OCI-LY1 (cell line): Measurements from ENCODE around the gene PDE6G.

ENCODE experiments used
- H2AFZ ChIP-seq: fragments of 200-600 bp; sonication (generic), shearing (Covaris generic); 2 replicates; pipeline ENCODE4 v1.6.0; 2014; ENCODE audit warnings: antibody characterized with exemption, mild to moderate bottlenecking, low read length
- H3F3A ChIP-seq: fragments of 200-600 bp; sonication (generic), shearing (Covaris generic); 2 replicates; pipeline ENCODE4 v1.6.0; 2014; ENCODE audit warnings: mild to moderate bottlenecking, antibody characterized with exemption, low read length, moderate library complexity; ENCODE audit not compliant: insufficient read depth
- H3K27ac ChIP-seq: fragments of 200-600 bp; sonication (generic); 2 replicates; pipeline ENCODE4 v1.5.1; 2014; ENCODE audit warnings: low read length, mixed run types, mild to moderate bottlenecking, low read depth; ENCODE audit not compliant: poor library complexity, severe bottlenecking
- H3K27me3 ChIP-seq: fragments of 200-600 bp; sonication (generic); 2 replicates; pipeline ENCODE4 v1.6.0; 2014; ENCODE audit warnings: antibody characterized with exemption, mild to moderate bottlenecking, low read length, moderate library complexity; ENCODE audit not compliant: insufficient read depth
- H3K36me3 ChIP-seq: fragments of 200-600 bp; sonication (generic); 2 replicates; pipeline ENCODE4 v1.6.1; 2014; ENCODE audit warnings: mild to moderate bottlenecking, antibody characterized with exemption, low read length, moderate library complexity, mixed read lengths; ENCODE audit not compliant: insufficient read depth
- H3K4me1 ChIP-seq: fragments of 200-600 bp; sonication (generic); 2 replicates; pipeline ENCODE4 v1.5.1; 2014; ENCODE audit warnings: mild to moderate bottlenecking, low read length, moderate library complexity; ENCODE audit not compliant: insufficient read depth, severe bottlenecking
- H3K4me2 ChIP-seq: fragments of 200-600 bp; sonication (generic), shearing (Covaris generic); 2 replicates; pipeline ENCODE4 v1.6.1; 2014; ENCODE audit warnings: low read length
- H3K4me3 ChIP-seq: fragments of 200-600 bp; sonication (generic); 2 replicates; pipeline ENCODE4 v1.5.1; 2014; ENCODE audit warnings: low read length, low read depth, mild to moderate bottlenecking, mixed read lengths; ENCODE audit not compliant: poor library complexity, severe bottlenecking
- H3K79me2 ChIP-seq: fragments of 200-600 bp; shearing (Covaris generic); 2 replicates; pipeline ENCODE4 v1.6.1; 2016; ENCODE audit warnings: mixed run types, low read length, mixed read lengths; ENCODE audit not compliant: insufficient read depth
- H3K9ac ChIP-seq: fragments of 200-600 bp; sonication (generic), shearing (Covaris generic); 2 replicates; pipeline ENCODE4 v1.6.1; 2014; ENCODE audit warnings: mild to moderate bottlenecking, low read length, mixed read lengths
- H3K9me2 ChIP-seq: fragments of 200-600 bp; sonication (generic), shearing (Covaris generic); 2 replicates; pipeline ENCODE4 v1.6.1; 2014; ENCODE audit warnings: low read depth, mild to moderate bottlenecking, low read length, mixed read lengths
- H3K9me3 ChIP-seq: fragments of 200-600 bp; shearing (Covaris generic); 2 replicates; pipeline ENCODE4 v1.6.1; 2014; ENCODE audit warnings: low read length, mixed read lengths
- H4K20me1 ChIP-seq: fragments of 200-600 bp; sonication (generic), shearing (Covaris generic); 2 replicates; pipeline ENCODE4 v1.6.0; 2016; ENCODE audit warnings: mild to moderate bottlenecking, low read length; ENCODE audit not compliant: insufficient read depth
- CTCF ChIP-seq: fragments of 200-600 bp; sonication (generic), shearing (Covaris generic); IDR thresholded peaks from 2 replicates; pipeline ENCODE4 v1.5.1; 2017; ENCODE audit warnings: mild to moderate bottlenecking, antibody characterized with exemption, low read length, moderate library complexity, mixed read lengths
- EZH2 ChIP-seq: fragments of 200-600 bp; sonication (generic), shearing (Covaris generic); IDR thresholded peaks from 2 replicates; pipeline ENCODE4 v1.8.0; 2017; ENCODE audit warnings: borderline replicate concordance, mixed run types, mild to moderate bottlenecking, antibody characterized with exemption, low read length, moderate library complexity, mixed read lengths

The PDE6G gene

DNA sequence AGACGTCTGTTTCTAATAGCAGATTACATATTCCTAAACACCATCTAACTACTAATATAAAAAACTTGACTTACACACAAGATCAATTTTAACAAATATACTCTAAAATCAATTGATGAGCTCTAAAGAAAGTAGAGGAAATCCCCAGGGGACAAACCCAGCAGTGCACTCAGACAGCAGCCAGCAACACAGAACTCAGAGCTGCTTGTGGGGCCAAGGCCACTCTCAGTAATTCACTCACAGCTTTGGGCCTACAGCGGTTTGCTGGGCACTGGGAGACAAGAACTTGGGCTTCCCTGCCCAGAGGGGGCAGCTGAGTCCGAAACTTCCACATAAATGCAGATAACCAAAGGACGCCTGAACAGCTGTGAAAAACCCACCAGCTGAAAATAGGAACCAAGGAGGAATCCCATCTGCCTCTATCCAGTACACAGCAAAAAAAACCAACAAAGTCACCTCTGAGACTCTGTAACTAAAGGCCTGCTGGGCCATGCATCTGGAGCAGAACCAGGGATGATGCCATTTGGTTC lies 40.9 kb downstream of the PDE6G start:
- Histone ChIP-seq H2AFZ (no peak overlapping the region), H4K20me1 (no peaks in the 10 kb centered on the region), H3K9ac (no peak overlapping the region), H3K4me2 (no peak overlapping the region), H3K4me3 (no peak overlapping the region), H3K27me3 (no peaks in the 10 kb centered on the region), H3K4me1 (no peaks in the 10 kb centered on the region), H3K9me2 (no peaks in the 10 kb centered on the region), H3K9me3 (no peaks in the 10 kb centered on the region), H3K79me2 (peaks cover 14% of the 10 kb centered on the region; the same call in 1 of the 2 replicates), H3K36me3 (peaks cover 76% of the 10 kb centered on the region), H3F3A (no peaks in the 10 kb centered on the region), H3K27ac (no peak overlapping the region)
- TF ChIP-seq EZH2 (no peak), CTCF (no peak)

DNA sequence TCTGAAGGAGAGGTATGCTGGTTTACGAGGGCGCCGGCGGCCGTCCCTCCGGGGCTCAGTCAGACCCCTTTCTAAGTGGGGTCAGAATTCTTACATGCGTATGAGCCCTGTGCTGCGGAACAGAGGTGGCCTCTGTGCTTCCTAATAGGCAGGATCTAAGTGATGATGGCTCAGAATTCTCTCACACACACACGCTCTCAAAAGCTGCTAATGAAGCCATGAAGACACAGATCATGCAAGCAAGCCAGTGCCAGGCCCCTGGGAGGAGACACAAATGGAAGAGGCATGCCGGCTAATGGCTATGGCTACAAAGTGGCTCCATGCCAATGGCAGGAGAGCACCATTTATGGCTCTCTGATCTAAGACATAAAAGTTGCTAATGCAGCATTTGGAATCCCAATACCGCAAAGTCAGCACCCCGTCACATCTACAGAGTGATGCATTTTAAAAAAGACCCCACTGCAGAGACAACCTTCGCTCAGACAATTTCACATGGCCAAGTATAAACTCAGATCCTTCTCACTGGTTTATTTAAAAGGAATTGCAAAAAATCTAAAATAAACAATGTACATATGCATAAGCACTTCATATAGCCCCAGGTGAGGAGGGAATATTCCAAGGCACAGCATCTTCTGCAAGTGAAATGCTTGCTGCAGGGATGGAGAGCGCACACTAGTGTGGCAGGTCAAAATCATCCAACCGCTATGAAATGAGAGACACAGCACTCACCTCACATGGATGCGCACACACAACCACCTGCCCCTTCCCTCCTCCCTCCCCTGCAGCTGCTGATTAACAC lies 44.0 kb downstream of the PDE6G start:
- Histone ChIP-seq H3K9ac (no peak overlapping the region), H3K27ac (no peak overlapping the region), H3K79me2 (peaks cover 14% of the 10 kb centered on the region; the same call in 1 of the 2 replicates), H3K4me3 (no peak overlapping the region), H3K9me2 (no peaks in the 10 kb centered on the region), H3K27me3 (no peaks in the 10 kb centered on the region), H2AFZ (no peak overlapping the region), H3K4me1 (no peaks in the 10 kb centered on the region), H3K36me3 (peaks cover 89% of the 10 kb centered on the region), H3F3A (no peaks in the 10 kb centered on the region), H3K9me3 (no peaks in the 10 kb centered on the region), H3K4me2 (no peak overlapping the region), H4K20me1 (no peaks in the 10 kb centered on the region)
- no peak for TF ChIP-seq CTCF
- no peak for TF ChIP-seq EZH2

GRCh38 chr17:81609541-81610311 lies 46.6 kb downstream of the PDE6G start:
- peaks cover 88% of the 10 kb centered on the region for H3K36me3 ChIP-seq
- no peaks in the 10 kb centered on the region for H3K27me3 ChIP-seq
- no peak overlapping the region for H3K4me2 ChIP-seq
- H4K20me1 ChIP-seq: no peaks in the 10 kb centered on the region
- TF ChIP-seq EZH2: no peak
- no peak for TF ChIP-seq CTCF
- H2AFZ ChIP-seq: no peak overlapping the region
- H3K9me2 ChIP-seq: no peaks in the 10 kb centered on the region
- no peak overlapping the region for H3K27ac ChIP-seq
- no peaks in the 10 kb centered on the region for H3F3A ChIP-seq
- no peaks in the 10 kb centered on the region for H3K4me1 ChIP-seq
- no peak overlapping the region for H3K9ac ChIP-seq
- H3K9me3 ChIP-seq: no peaks in the 10 kb centered on the region
- H3K4me3 ChIP-seq: no peak overlapping the region
- no peaks in the 10 kb centered on the region for H3K79me2 ChIP-seq
